ENCODE measurements around the gene FLNA. TPM values are rescaled to one million over a fixed set of nuclear protein-coding genes. Genes with fewer than 3 reads are reported as not detected.
"Not testable (repeated sequence)": the region's sequence is repeated elsewhere in the genome, so short reads cannot be mapped to it uniquely, and the experiment has no call there.

FLNA gene
- polyA plus RNA-seq, 2 donors = 407 to 691 TPM

GRCh38 chrX:154408659-154409221 lies 34.3 kb upstream of the FLNA start:
- H3K27me3 ChIP-seq (ENCODE audit: control insufficient read depth in 1 of 2, insufficient read depth in 2 of 2, low read length in 2 of 2) = no peaks in the 10 kb centered on the region
- H3K4me1 ChIP-seq (ENCODE audit: control insufficient read depth in 2 of 2, insufficient read depth in 2 of 2, low read length in 1 of 2) = peaks cover 0 to 11% of the 10 kb centered on the region in 2 donors
- peak overlapping the region; percentile 45 to 88 for H3K27ac ChIP-seq (ENCODE audit: low read depth in 2 of 2, low read length in 1 of 2)
- H3K4me3 ChIP-seq (ENCODE audit: low read depth in 1 of 2, low read length in 2 of 2) = peak overlapping the region in 1 of 2 donors; percentile 45
- WGBS, 2 donors = 37 to 48% methylated on average over 10 of the region's 10 CpGs
- H3K36me3 ChIP-seq (ENCODE audit: control insufficient read depth in 2 of 2, insufficient read depth in 2 of 2, low read length in 1 of 2) = peaks cover 0 to 3% of the 10 kb centered on the region in 2 donors
- H3K9me3 ChIP-seq (ENCODE audit: control insufficient read depth in 2 of 2, insufficient read depth in 1 of 2, low read depth in 1 of 2, low read length in 1 of 2) = no peaks in the 10 kb centered on the region

DNA sequence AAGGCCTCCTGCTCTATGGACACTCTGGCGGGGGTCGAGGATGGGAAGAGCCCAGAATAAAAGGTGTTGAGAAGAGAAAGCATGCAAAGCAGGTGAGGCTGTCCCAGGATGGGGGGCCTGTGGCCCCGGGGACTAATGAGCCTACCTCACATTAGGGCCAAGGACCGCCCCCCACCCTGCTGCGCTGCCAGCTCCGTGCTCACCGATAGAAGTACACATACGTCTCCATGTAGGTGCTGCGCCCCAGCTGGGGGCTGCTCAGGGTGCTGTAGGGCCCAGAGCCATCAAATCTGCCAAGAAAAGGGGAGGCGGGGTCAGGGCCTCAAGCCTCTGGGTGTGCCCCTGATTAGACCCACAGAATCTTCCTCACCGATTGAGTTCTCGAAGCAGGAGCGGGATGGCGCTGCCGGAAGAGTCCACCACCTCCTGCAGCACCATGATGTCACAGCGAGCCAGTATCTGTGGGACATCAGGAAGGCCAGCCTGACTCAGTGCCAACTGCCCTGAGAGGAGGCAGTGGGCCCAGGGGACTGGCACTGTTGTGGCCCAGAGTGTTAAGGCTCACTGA lies 30.3 kb upstream of the FLNA start:
- H3K27me3 ChIP-seq (ENCODE audit: control insufficient read depth in 1 of 2, insufficient read depth in 2 of 2, low read length in 2 of 2) = no peaks in the 10 kb centered on the region

DNA sequence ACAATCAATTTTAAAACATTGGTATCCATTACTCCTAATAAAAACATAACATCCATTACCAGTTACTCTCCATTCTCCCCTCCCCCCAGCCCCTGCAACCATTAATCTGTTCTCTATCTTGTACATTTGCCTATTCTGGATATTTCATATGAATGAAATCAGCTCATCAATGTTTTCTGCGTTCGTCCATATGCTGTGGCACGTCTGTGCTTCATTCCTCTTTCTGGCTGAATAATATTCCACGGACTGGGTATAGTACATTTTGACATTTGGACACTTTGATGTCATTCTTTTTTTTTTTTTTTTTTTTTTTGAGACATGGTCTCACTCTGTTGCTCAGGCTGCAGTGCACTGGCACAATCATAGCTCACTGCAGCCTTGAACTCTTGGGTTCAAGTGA lies 29.4 kb upstream of the FLNA start:
- H3K9me3 ChIP-seq (ENCODE audit: control insufficient read depth in 2 of 2, insufficient read depth in 1 of 2, low read depth in 1 of 2, low read length in 1 of 2) = peaks cover 0 to 3% of the 10 kb centered on the region in 2 donors
- H3K36me3 ChIP-seq (ENCODE audit: control insufficient read depth in 2 of 2, insufficient read depth in 2 of 2, low read length in 1 of 2) = peaks cover 0 to 15% of the 10 kb centered on the region in 2 donors
- H3K4me3 ChIP-seq (ENCODE audit: low read depth in 1 of 2, low read length in 2 of 2) = no peak overlapping the region
- WGBS, 2 donors = 87 to 91% methylated on average over 4 of the region's 4 CpGs
- no peak overlapping the region for H3K27ac ChIP-seq (ENCODE audit: low read depth in 2 of 2, low read length in 1 of 2)
- no peaks in the 10 kb centered on the region for H3K27me3 ChIP-seq (ENCODE audit: control insufficient read depth in 1 of 2, insufficient read depth in 2 of 2, low read length in 2 of 2)
- peaks cover 4 to 11% of the 10 kb centered on the region in 2 donors for H3K4me1 ChIP-seq (ENCODE audit: control insufficient read depth in 2 of 2, insufficient read depth in 2 of 2, low read length in 1 of 2)

More for the DNA sequence above, 30.3 kb upstream of the FLNA start:
- no peaks in the 10 kb centered on the region for H3K9me3 ChIP-seq (ENCODE audit: control insufficient read depth in 2 of 2, insufficient read depth in 1 of 2, low read depth in 1 of 2, low read length in 1 of 2)
- 93 to 94% methylated on average over 16 of the region's 16 CpGs for WGBS, 2 donors
- H3K36me3 ChIP-seq (ENCODE audit: control insufficient read depth in 2 of 2, insufficient read depth in 2 of 2, low read length in 1 of 2) = peaks cover 0 to 14% of the 10 kb centered on the region in 2 donors
- H3K4me1 ChIP-seq (ENCODE audit: control insufficient read depth in 2 of 2, insufficient read depth in 2 of 2, low read length in 1 of 2) = peaks cover 4 to 11% of the 10 kb centered on the region in 2 donors
- H3K27ac ChIP-seq (ENCODE audit: low read depth in 2 of 2, low read length in 1 of 2) = no peak overlapping the region
- no peak overlapping the region for H3K4me3 ChIP-seq (ENCODE audit: low read depth in 1 of 2, low read length in 2 of 2)

DNA sequence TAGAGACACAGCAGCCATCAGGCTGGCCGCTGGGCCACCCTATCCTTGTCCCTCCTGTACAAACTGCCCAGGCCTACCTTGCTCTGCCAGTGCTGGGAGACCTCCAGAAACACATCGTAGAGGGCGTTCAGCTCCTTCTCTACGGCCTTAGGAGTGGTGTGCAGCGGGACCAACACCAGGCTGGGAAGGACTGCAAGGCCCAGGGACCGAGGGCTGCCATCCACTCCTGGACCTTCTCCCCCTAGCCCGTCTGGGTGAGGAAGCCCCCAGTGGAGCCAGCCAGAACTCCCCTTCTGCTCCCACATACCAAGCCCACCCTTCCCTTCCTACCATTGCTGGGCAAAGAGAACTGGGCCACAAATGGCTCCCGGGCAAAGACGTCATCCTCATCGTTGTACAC lies 28.8 kb upstream of the FLNA start:
- Histone ChIP-seq H3K4me1 (ENCODE audit: control insufficient read depth in 2 of 2, insufficient read depth in 2 of 2, low read length in 1 of 2) (peaks cover 4 to 7% of the 10 kb centered on the region in 2 donors), H3K27ac (ENCODE audit: low read depth in 2 of 2, low read length in 1 of 2) (no peak overlapping the region), H3K36me3 (ENCODE audit: control insufficient read depth in 2 of 2, insufficient read depth in 2 of 2, low read length in 1 of 2) (peaks cover 0 to 15% of the 10 kb centered on the region in 2 donors), H3K9me3 (ENCODE audit: control insufficient read depth in 2 of 2, insufficient read depth in 1 of 2, low read depth in 1 of 2, low read length in 1 of 2) (peaks cover 0 to 3% of the 10 kb centered on the region in 2 donors), H3K4me3 (ENCODE audit: low read depth in 1 of 2, low read length in 2 of 2) (no peak overlapping the region), H3K27me3 (ENCODE audit: control insufficient read depth in 1 of 2, insufficient read depth in 2 of 2, low read length in 2 of 2) (no peaks in the 10 kb centered on the region)
- 83 to 84% methylated on average over 9 to 10 of the region's 10 CpGs for WGBS, 2 donors

- 68 to 78% methylated on average over 19 of the region's 19 CpGs for WGBS, 2 donors
- Histone ChIP-seq H3K27ac (ENCODE audit: low read depth in 2 of 2, low read length in 1 of 2) (peak overlapping the region; percentile 38 to 78), H3K36me3 (ENCODE audit: control insufficient read depth in 2 of 2, insufficient read depth in 2 of 2, low read length in 1 of 2) (peaks cover 0 to 15% of the 10 kb centered on the region in 2 donors), H3K27me3 (ENCODE audit: control insufficient read depth in 1 of 2, insufficient read depth in 2 of 2, low read length in 2 of 2) (no peaks in the 10 kb centered on the region), H3K4me1 (ENCODE audit: control insufficient read depth in 2 of 2, insufficient read depth in 2 of 2, low read length in 1 of 2) (peaks cover 4 to 6% of the 10 kb centered on the region in 2 donors), H3K4me3 (ENCODE audit: low read depth in 1 of 2, low read length in 2 of 2) (no peak overlapping the region), H3K9me3 (ENCODE audit: control insufficient read depth in 2 of 2, insufficient read depth in 1 of 2, low read depth in 1 of 2, low read length in 1 of 2) (peaks cover 0 to 3% of the 10 kb centered on the region in 2 donors)
Measured at GRCh38 chrX:154402622-154403127, 28.2 kb upstream of the FLNA start.

- Histone ChIP-seq H3K36me3 (ENCODE audit: control insufficient read depth in 2 of 2, insufficient read depth in 2 of 2, low read length in 1 of 2) (peaks cover 0 to 15% of the 10 kb centered on the region in 2 donors), H3K4me1 (ENCODE audit: control insufficient read depth in 2 of 2, insufficient read depth in 2 of 2, low read length in 1 of 2) (peaks cover 4 to 6% of the 10 kb centered on the region in 2 donors), H3K4me3 (ENCODE audit: low read depth in 1 of 2, low read length in 2 of 2) (no peak overlapping the region), H3K9me3 (ENCODE audit: control insufficient read depth in 2 of 2, insufficient read depth in 1 of 2, low read depth in 1 of 2, low read length in 1 of 2) (peaks cover 0 to 3% of the 10 kb centered on the region in 2 donors), H3K27me3 (ENCODE audit: control insufficient read depth in 1 of 2, insufficient read depth in 2 of 2, low read length in 2 of 2) (no peaks in the 10 kb centered on the region), H3K27ac (ENCODE audit: low read depth in 2 of 2, low read length in 1 of 2) (peak overlapping the region; percentile 62 to 78)
- 24 to 48% methylated on average over 6 of the region's 6 CpGs for WGBS, 2 donors
Measured at GRCh38 chrX:154401918-154402621, 27.6 kb upstream of the FLNA start.

GRCh38 chrX:154401045-154401799 lies 26.8 kb upstream of the FLNA start:
- peak overlapping the region; percentile 54 to 61 for H3K27ac ChIP-seq (ENCODE audit: low read depth in 2 of 2, low read length in 1 of 2)
- H3K4me3 ChIP-seq (ENCODE audit: low read depth in 1 of 2, low read length in 2 of 2) = no peak overlapping the region
- no peaks in the 10 kb centered on the region for H3K27me3 ChIP-seq (ENCODE audit: control insufficient read depth in 1 of 2, insufficient read depth in 2 of 2, low read length in 2 of 2)
- H3K9me3 ChIP-seq (ENCODE audit: control insufficient read depth in 2 of 2, insufficient read depth in 1 of 2, low read depth in 1 of 2, low read length in 1 of 2) = peaks cover 0 to 3% of the 10 kb centered on the region in 2 donors
- peaks cover 0 to 15% of the 10 kb centered on the region in 2 donors for H3K36me3 ChIP-seq (ENCODE audit: control insufficient read depth in 2 of 2, insufficient read depth in 2 of 2, low read length in 1 of 2)
- WGBS, 2 donors = 36 to 44% methylated on average over 6 of the region's 6 CpGs
- peaks cover 4 to 6% of the 10 kb centered on the region in 2 donors for H3K4me1 ChIP-seq (ENCODE audit: control insufficient read depth in 2 of 2, insufficient read depth in 2 of 2, low read length in 1 of 2)

DNA sequence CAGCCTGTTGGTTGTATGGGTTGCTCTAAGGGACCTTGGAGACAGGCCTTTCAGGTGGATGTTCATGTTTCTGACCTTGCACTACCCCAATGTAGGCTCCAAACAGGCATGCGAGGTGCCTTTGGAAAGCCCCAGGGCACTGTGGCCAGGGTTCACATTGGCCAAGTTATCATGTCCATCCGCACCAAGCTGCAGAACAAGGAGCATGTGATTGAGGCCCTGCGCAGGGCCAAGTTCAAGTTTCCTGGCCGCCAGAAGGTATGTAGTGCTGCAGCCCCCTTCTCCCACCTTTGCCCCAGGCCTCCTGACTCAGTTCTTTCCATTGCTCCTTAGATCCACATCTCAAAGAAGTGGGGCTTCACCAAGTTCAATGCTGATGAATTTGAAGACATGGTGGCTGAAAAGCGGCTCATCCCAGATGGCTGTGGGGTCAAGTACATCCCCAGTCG lies 26.0 kb upstream of the FLNA start:
- H3K4me1 ChIP-seq (ENCODE audit: control insufficient read depth in 2 of 2, insufficient read depth in 2 of 2, low read length in 1 of 2); H3K27me3 ChIP-seq (ENCODE audit: control insufficient read depth in 1 of 2, insufficient read depth in 2 of 2, low read length in 2 of 2); H3K9me3 ChIP-seq (ENCODE audit: control insufficient read depth in 2 of 2, insufficient read depth in 1 of 2, low read depth in 1 of 2, low read length in 1 of 2); H3K4me3 ChIP-seq (ENCODE audit: low read depth in 1 of 2, low read length in 2 of 2): not testable (repeated sequence)
- H3K27ac ChIP-seq (ENCODE audit: low read depth in 2 of 2, low read length in 1 of 2) = peak overlapping the region; percentile 54 to 96
- 58 to 68% methylated on average over 3 to 6 of the region's 6 CpGs for WGBS, 2 donors
- H3K36me3 ChIP-seq (ENCODE audit: control insufficient read depth in 2 of 2, insufficient read depth in 2 of 2, low read length in 1 of 2) = peaks cover 0 to 15% of the 10 kb centered on the region in 2 donors
